NCI-H146 treated with DMSO at 0.1 percent for 48 hours (cell line): Measurements from ENCODE around the gene RAF1.
"Not testable (repeated sequence)": the region's sequence is repeated elsewhere in the genome, so short reads cannot be mapped to it uniquely, and the experiment has no call there.

Experiments used
- DNase-seq: peaks from one replicate; lab custom pipeline; 2025; ENCODE audit not compliant: unreplicated experiment; lab: John Stamatoyannopoulos, UW

Gene RAF1

DNA sequence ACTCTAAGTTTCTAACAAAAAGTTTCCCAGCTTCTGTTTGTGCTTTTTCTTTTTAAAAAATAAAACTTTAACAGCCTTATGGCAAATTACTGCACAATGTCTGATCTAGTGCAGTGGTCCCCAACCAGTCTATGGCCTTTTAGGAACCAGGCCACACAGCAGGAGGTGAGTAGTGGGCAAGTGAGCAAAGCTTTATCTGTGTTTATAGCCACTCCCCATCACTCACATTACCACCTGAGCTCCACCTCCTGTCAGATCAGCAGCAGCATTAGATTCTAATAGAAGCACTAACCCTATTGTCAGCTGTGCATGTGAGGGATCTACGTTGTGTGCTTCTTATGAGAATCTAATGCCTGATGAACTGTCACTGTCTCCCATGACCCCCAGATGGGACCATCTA, 101.5 kb downstream of the RAF1 start:
- no peak for DNase-seq

GRCh38 chr3:12561397-12561796, 102.5 kb downstream of the RAF1 start:
- DNase-seq = no peak

- DNase-seq = no peak
Observed at GRCh38 chr3:12560505-12561190, 103.3 kb downstream of the RAF1 start.

DNA sequence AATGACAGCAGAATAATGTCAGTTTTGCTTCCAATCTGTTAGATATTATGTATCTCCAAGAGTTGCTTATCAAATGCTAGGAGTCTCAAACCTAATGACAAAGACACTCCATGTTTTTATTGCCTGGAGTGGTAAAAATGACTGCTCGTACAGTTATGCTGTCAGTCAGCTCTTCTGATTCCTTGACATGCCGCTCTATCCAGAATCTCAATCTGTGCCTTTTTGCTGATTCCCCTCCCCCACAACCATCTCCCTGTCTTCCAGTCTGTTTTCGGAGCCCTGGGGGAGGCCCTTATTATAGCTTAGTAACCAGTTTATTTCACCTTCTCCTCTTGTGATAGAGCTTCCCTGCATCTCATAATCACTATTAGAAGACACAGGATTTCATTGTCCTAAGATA, 104.4 kb downstream of the RAF1 start:
- DNase-seq = no peak

- DNase-seq = no peak
Observed at GRCh38 chr3:12558706-12559105, 105.2 kb downstream of the RAF1 start.

DNA sequence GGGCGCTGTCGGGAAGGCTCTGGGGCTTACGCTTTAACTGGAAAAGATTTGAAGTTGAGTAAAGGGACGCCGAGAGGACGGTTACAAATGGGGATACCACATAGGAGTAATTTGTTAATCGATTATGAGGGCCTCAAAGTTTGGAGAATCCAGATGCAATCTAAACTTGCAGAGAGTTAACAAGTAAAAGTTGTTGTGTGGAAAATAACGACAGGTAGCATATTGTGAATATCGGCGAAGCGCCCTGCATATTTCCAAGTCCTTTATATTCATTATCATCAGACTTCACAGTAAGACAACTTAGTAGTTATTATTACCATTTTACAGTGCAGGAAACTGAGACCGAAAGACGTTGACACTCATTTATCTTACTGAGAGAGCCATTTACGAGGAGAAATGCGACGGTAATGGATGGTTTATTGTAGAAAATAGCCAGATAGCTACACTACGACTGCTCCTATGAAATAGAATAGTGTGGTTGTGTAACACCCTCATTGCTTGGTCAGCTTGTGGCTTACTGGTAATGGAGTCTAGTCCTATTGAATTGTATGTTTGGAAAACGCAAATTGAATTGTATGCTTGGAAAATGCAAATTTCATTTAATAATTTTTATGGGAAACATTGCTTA, 106.3 kb downstream of the RAF1 start:
- DNase-seq = no peak

- peak; percentile 36 for DNase-seq
Observed at GRCh38 chr3:12556690-12557472, 107.0 kb downstream of the RAF1 start, which contains the start of gene MKRN2. MKRN2 (plus strand) TSS chr3:12557087; CDS start chr3:12557151, 64 bp downstream.

DNA sequence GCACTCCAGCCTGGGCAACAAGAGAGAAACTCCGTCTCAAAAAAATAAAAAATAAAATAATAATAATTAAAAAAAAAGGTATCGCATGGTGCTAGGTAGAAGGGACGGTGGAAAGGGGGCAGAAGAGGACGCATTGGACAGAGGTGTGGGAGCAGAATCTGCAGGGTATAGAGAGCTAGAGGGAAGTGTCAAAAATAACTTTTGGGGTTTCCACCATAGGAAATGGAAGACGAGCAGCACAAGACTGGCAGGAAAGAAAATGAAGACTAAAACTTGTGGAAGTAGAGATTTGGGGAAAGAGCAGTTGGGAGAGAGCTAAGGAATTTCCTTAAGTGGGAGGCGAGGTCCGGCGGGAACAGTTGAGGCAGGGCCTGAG, 107.6 kb downstream of the RAF1 start:
- no peak for DNase-seq

GRCh38 chr3:12553921-12554391, 110.0 kb downstream of the RAF1 start:
- DNase-seq = no peak

- DNase-seq = no peak
Observed at GRCh38 chr3:12549971-12550760, 113.8 kb downstream of the RAF1 start.

DNA sequence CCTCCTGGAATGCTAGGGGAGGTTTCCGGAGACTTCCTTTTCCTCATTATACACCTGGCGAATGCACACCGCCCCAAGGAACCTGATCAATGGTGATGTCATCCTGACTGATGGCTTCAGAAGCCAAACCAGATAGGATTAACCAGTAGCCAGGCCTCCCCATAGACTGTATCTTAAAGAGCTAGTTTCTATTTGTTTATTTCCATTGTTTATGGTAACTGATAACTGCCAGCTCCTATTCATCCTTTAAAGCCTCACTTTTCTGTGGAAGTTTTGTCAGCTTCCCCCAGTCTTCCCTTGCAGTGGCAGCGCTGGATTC, 118.5 kb downstream of the RAF1 start, which contains the start of gene MKRN2OS:
Gene MKRN2OS, minus strand, starts transcription at position 27 of the 319 bp plus-strand sequence. CDS start 35 bp downstream, outside the sequence.
- DNase-seq = no peak

DNA sequence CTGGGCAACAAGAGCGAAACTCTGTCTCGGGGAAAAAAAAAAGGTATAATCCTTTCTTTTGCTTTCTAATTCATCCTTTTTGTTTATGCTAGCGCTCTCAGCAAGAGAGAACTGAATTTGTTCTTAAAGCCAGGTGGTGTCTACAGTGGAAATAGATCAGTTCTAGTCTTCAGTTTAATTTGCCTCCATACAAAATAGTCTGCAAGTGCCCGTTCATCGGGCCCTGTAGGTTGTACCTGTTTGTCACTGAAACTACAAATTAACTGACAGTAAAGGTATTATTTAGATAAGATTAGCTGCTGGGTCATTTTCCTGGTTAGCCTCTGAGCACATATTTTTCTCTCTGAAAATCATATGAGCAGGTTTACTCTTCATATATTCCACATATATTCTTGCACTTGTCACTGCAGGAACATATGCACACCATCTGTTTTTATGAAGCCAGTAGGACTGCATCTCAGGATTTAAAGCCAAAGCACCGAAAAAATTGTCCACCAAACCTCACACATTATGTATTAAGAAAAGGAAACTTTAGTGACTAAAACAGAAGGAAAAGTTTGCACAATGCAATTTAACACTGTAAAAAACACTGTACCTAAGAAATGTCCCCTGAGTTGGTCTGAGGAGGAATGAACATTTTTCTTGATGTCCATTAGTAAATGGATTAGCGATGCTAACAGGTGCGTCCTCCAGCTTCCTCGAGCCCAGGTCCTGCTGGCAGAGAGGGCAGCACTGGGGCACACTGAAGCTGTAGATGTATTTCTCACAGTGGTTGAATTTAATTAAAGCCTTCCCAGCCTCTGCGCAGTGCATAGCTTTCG, 119.1 kb downstream of the RAF1 start:
- DNase-seq = no peak

DNA sequence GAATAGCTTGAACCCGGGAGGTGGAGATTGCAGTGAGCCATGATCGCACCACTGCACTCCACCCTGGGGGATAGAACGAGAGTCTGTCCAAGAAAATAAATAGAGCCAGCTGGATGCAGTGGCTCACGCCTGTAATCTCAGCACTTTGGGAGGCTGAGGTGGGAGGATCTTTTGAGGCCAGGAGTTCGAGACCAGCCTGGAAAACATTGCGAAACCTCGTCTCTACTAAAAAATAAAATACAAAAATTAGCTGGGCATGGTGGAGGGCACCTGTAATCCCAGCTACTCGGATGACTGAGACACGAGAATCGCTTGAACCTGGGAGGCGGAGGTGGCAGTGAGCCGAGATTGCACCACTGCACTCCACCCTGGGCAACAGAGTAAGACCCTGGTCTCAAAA, 120.4 kb downstream of the RAF1 start:
- DNase-seq = not testable (repeated sequence)

GRCh38 chr3:12541625-12542024, 122.3 kb downstream of the RAF1 start:
- DNase-seq = no peak

GRCh38 chr3:12536423-12536822, 127.5 kb downstream of the RAF1 start:
- DNase-seq = no peak
